ENCODE data around the gene TLL2. TPM values are rescaled to one million over a fixed set of nuclear protein-coding genes. Genes with fewer than 3 reads are reported as not detected.

Gene TLL2
- total RNA-seq, 1 donor from 2014 or later, result 0.25 TPM

- no peak overlapping the region for H3K27ac ChIP-seq
- intact Hi-C loops (cut with DNase I), result no loop called here
- H3K36me3 ChIP-seq, result no peaks in the 10 kb centered on the region
- no peaks in the 10 kb centered on the region for H3K9me3 ChIP-seq
- TF ChIP-seq POLR2A (IDR thresholded peaks at IDR 0.05), result no peak
- no peak for TF ChIP-seq POLR2AphosphoS5 (IDR thresholded peaks at IDR 0.05; ENCODE audit: insufficient read depth in 1 of 2, low read depth in 1 of 2)
- TF ChIP-seq CTCF (IDR thresholded peaks at IDR 0.05), result no peak
- H3K27me3 ChIP-seq, result no peaks in the 10 kb centered on the region
- H3K4me1 ChIP-seq, result peaks cover 16% of the 10 kb centered on the region
- peak in 1 of 2 donors; percentile 83 for DNase-seq (ENCODE audit: extremely low spot score in 2 of 2)
- no peak overlapping the region for H3K4me3 ChIP-seq
Measured at GRCh38 chr10:96417441-96417840, 96.3 kb downstream of the TLL2 start.

GRCh38 chr10:96416643-96417042 is 97.1 kb downstream of the TLL2 start:
- intact Hi-C loops (cut with DNase I), result no loop called here
- H3K4me1 ChIP-seq, result peaks cover 16% of the 10 kb centered on the region
- DNase-seq (ENCODE audit: extremely low spot score in 2 of 2), result peak in 1 of 2 donors; percentile 78
- H3K9me3 ChIP-seq, result no peaks in the 10 kb centered on the region
- no peak overlapping the region for H3K27ac ChIP-seq
- no peaks in the 10 kb centered on the region for H3K27me3 ChIP-seq
- no peaks in the 10 kb centered on the region for H3K36me3 ChIP-seq
- H3K4me3 ChIP-seq, result no peak overlapping the region
- no peak for TF ChIP-seq POLR2A (IDR thresholded peaks at IDR 0.05)
- TF ChIP-seq CTCF (IDR thresholded peaks at IDR 0.05), result no peak
- no peak for TF ChIP-seq POLR2AphosphoS5 (IDR thresholded peaks at IDR 0.05; ENCODE audit: insufficient read depth in 1 of 2, low read depth in 1 of 2)

DNA sequence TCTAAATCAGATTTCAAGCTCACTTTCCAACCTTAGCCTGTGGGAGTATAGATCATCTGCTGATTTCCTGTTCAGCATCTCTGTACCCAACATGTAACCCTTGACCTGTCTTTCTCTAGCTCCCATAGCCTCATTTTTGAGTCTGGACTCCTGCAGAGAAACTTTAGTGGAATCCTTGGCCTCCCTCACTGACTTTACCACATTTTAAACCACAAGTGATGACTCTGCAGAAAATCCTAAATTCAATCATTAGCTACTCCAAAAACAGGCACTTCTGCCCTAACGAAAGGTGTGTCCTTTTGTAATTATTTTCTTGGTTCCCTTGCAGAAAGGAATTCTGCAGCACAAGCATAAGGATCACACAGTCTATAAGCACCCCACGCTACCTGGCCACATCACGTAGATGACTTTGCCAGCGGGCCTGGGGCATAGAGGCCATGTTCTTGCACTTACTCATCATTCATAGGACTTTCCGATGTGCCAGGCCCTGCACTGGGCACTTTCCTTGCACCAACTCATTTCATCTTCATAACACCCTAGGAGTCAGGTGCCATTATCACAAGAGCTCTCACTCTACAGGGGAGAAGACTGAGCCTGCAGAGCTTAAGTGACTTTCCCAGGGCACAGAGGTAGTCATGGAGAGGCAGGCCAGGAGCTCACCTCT is 97.7 kb downstream of the TLL2 start:
- DNase-seq (ENCODE audit: extremely low spot score in 2 of 2), result peak; percentile 27 to 52
- no peak overlapping the region for H3K4me3 ChIP-seq
- no peak overlapping the region for H3K27ac ChIP-seq
- no peaks in the 10 kb centered on the region for H3K9me3 ChIP-seq
- H3K27me3 ChIP-seq, result no peaks in the 10 kb centered on the region
- H3K4me1 ChIP-seq, result peaks cover 16% of the 10 kb centered on the region
- TF ChIP-seq POLR2A (IDR thresholded peaks at IDR 0.05) (no peak), CTCF (IDR thresholded peaks at IDR 0.05) (no peak), POLR2AphosphoS5 (IDR thresholded peaks at IDR 0.05; ENCODE audit: insufficient read depth in 1 of 2, low read depth in 1 of 2) (no peak)
- no peaks in the 10 kb centered on the region for H3K36me3 ChIP-seq
- intact Hi-C loops (cut with DNase I), result no loop called here

DNA sequence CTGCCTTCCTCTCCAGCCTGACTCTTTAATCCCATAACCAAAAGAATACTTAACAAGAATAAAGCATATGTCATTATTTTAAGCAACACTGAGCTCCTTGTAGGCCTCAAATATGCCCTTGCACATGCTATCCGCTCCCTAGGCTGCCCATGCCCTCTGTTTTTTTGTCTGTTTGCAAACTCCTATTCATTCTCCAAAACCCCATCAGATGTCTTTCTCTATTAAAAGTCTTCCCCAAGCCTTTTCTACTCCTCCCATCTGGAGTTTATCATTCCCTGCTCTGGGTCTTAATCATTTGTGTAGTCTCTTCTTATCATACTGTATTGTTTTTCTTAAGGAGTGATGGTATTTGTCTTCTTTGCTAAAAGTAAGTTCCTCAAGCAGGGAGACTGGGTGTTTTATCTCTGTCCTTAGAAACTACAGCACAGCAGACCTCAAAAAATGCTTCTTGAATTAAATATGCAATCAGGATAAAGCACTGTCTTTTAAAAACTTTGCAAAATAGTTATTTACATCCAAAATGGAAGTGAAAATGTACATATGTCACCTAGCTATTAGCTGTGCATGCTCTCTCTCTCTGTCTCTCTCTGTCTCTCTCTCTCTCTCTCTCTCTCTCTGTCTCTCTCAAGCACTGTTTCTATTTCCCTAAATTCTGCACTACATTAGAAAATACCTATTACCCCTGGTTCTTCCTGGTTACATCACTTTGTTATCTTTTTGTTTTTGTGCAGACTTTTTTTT is 98.4 kb downstream of the TLL2 start:
- Histone ChIP-seq H3K4me3 (no peak overlapping the region), H3K9me3 (no peaks in the 10 kb centered on the region), H3K27ac (no peak overlapping the region), H3K27me3 (no peaks in the 10 kb centered on the region), H3K36me3 (no peaks in the 10 kb centered on the region), H3K4me1 (peaks cover 16% of the 10 kb centered on the region)
- intact Hi-C loops (cut with DNase I), result no loop called here
- TF ChIP-seq POLR2AphosphoS5 (IDR thresholded peaks at IDR 0.05; ENCODE audit: insufficient read depth in 1 of 2, low read depth in 1 of 2), result no peak
- TF ChIP-seq POLR2A (IDR thresholded peaks at IDR 0.05), result no peak
- no peak for TF ChIP-seq CTCF (IDR thresholded peaks at IDR 0.05)
- DNase-seq (ENCODE audit: extremely low spot score in 2 of 2), result no peak

DNA sequence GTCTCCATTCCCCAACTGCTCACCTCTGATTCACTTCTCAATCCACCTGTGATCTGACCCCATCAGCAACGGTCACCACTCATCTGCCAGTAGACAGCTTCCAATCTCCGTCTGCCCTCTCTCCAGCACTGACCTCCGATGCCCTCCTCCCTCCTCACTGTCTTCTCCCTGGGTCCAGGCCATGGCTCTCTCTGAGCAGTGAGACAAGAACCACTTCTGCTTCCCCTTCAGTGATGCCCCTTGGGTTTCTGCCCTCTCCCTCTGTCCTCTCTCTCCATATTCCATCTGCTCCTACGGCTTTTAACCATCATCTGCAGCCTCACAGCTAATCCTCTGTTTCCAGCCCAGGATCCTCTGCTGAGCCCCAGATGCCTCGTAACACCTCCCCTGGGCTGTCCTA is 99.4 kb downstream of the TLL2 start:
- intact Hi-C loops (cut with DNase I), result no loop called here
- no peaks in the 10 kb centered on the region for H3K9me3 ChIP-seq
- H3K27me3 ChIP-seq, result no peaks in the 10 kb centered on the region
- no peak overlapping the region for H3K4me3 ChIP-seq
- DNase-seq (ENCODE audit: extremely low spot score in 2 of 2), result peak; percentile 70 to 72
- H3K27ac ChIP-seq, result no peak overlapping the region
- H3K36me3 ChIP-seq, result no peaks in the 10 kb centered on the region
- H3K4me1 ChIP-seq, result peaks cover 16% of the 10 kb centered on the region
- no peak for TF ChIP-seq POLR2A (IDR thresholded peaks at IDR 0.05)
- TF ChIP-seq POLR2AphosphoS5 (IDR thresholded peaks at IDR 0.05; ENCODE audit: insufficient read depth in 1 of 2, low read depth in 1 of 2), result no peak
- no peak for TF ChIP-seq CTCF (IDR thresholded peaks at IDR 0.05)
